ENCODE data around the gene FAM216B. TPM values are rescaled to one million over a fixed set of nuclear protein-coding genes. Genes with fewer than 3 reads are reported as not detected.
"Not testable (repeated sequence)": the region's sequence is repeated elsewhere in the genome, so short reads cannot be mapped to it uniquely, and the experiment has no call there.

FAM216B gene
- total and polyA plus RNA-seq, 2 experiments from 2014 or later = 0.90 to 2.2 TPM

GRCh38 chr13:42766016-42766415 lies 15.4 kb upstream of the FAM216B start:
- Histone ChIP-seq H3K9me2 (replicated peaks; ENCODE audit: insufficient read depth) (no peaks in the 10 kb centered on the region), H2AFZ (no peak overlapping the region), H3K4me3 (no peak overlapping the region), H4K20me1 (ENCODE audit: insufficient read depth, poor library complexity, severe bottlenecking) (no peaks in the 10 kb centered on the region), H3K27ac (no peak overlapping the region), H3K4me2 (no peak overlapping the region), H3K9me3 (ENCODE audit: low read depth) (no peaks in the 10 kb centered on the region), H3K79me2 (no peaks in the 10 kb centered on the region), H3K36me3 (replicated peaks; ENCODE audit: insufficient read depth, low read depth) (no peaks in the 10 kb centered on the region), H3K27me3 (no peaks in the 10 kb centered on the region), H3K4me1 (ENCODE audit: insufficient read depth) (no peaks in the 10 kb centered on the region)
- TF ChIP-seq EZH2 (IDR thresholded peaks at IDR 0.05; ENCODE audit: borderline replicate concordance) = no peak
- no peak for TF ChIP-seq EZH2phosphoT487 (IDR thresholded peaks at IDR 0.05; ENCODE audit: low read depth, severe bottlenecking, unreplicated experiment)
- TF ChIP-seq CTCF (IDR thresholded peaks at IDR 0.05; ENCODE audit: poor library complexity) = no peak
- DNase-seq (ENCODE audit: low spot score) = no peak
- WGBS (ENCODE audit: low lambda C conversion rate, missing lambda C conversion rate) = 70% methylated on average over 1 of the region's 1 CpG

GRCh38 chr13:42769650-42770049 lies 11.7 kb upstream of the FAM216B start:
- H3K27me3 ChIP-seq = no peaks in the 10 kb centered on the region
- H3K36me3 ChIP-seq (replicated peaks; ENCODE audit: insufficient read depth, low read depth) = no peaks in the 10 kb centered on the region
- TF ChIP-seq EZH2phosphoT487 (IDR thresholded peaks at IDR 0.05; ENCODE audit: low read depth, severe bottlenecking, unreplicated experiment) = no peak
- TF ChIP-seq CTCF (IDR thresholded peaks at IDR 0.05; ENCODE audit: poor library complexity) = no peak
- TF ChIP-seq EZH2 (IDR thresholded peaks at IDR 0.05; ENCODE audit: borderline replicate concordance) = no peak
- H3K9me2 ChIP-seq (replicated peaks; ENCODE audit: insufficient read depth) = no peaks in the 10 kb centered on the region
- no peak overlapping the region for H3K4me3 ChIP-seq
- H3K4me2 ChIP-seq = no peak overlapping the region
- H3K79me2 ChIP-seq = no peaks in the 10 kb centered on the region
- 89% methylated on average over 3 of the region's 3 CpGs for WGBS (ENCODE audit: low lambda C conversion rate, missing lambda C conversion rate)
- no peaks in the 10 kb centered on the region for H3K9me3 ChIP-seq (ENCODE audit: low read depth)
- DNase-seq (ENCODE audit: low spot score) = no peak
- H3K4me1 ChIP-seq (ENCODE audit: insufficient read depth) = no peaks in the 10 kb centered on the region
- no peaks in the 10 kb centered on the region for H4K20me1 ChIP-seq (ENCODE audit: insufficient read depth, poor library complexity, severe bottlenecking)
- no peak overlapping the region for H2AFZ ChIP-seq
- H3K27ac ChIP-seq = no peak overlapping the region

- 57% methylated on average over 6 of the region's 6 CpGs for WGBS (ENCODE audit: low lambda C conversion rate, missing lambda C conversion rate)
- not testable (repeated sequence) for H3K4me3 ChIP-seq; H4K20me1 ChIP-seq (ENCODE audit: insufficient read depth, poor library complexity, severe bottlenecking); H3K36me3 ChIP-seq (replicated peaks; ENCODE audit: insufficient read depth, low read depth); H3K9me2 ChIP-seq (replicated peaks; ENCODE audit: insufficient read depth); H3K79me2 ChIP-seq; H3K4me1 ChIP-seq (ENCODE audit: insufficient read depth); H3K27ac ChIP-seq; H3K9me3 ChIP-seq (ENCODE audit: low read depth); H2AFZ ChIP-seq; H3K27me3 ChIP-seq; H3K4me2 ChIP-seq
- DNase-seq (ENCODE audit: low spot score) = peak; percentile 44
Measured at GRCh38 chr13:42776558-42776957, 4.8 kb upstream of the FAM216B start.

GRCh38 chr13:42777467-42777866 lies 3.9 kb upstream of the FAM216B start:
- no peak overlapping the region for H2AFZ ChIP-seq
- 76% methylated on average over 5 of the region's 5 CpGs for WGBS (ENCODE audit: low lambda C conversion rate, missing lambda C conversion rate)
- H3K9me3 ChIP-seq (ENCODE audit: low read depth) = no peaks in the 10 kb centered on the region
- no peak overlapping the region for H3K4me2 ChIP-seq
- no peaks in the 10 kb centered on the region for H3K79me2 ChIP-seq
- DNase-seq (ENCODE audit: low spot score) = no peak
- H3K9me2 ChIP-seq (replicated peaks; ENCODE audit: insufficient read depth) = no peaks in the 10 kb centered on the region
- H3K27me3 ChIP-seq = no peaks in the 10 kb centered on the region
- TF ChIP-seq CTCF (IDR thresholded peaks at IDR 0.05; ENCODE audit: poor library complexity) = no peak
- no peak overlapping the region for H3K27ac ChIP-seq
- no peaks in the 10 kb centered on the region for H4K20me1 ChIP-seq (ENCODE audit: insufficient read depth, poor library complexity, severe bottlenecking)
- H3K4me3 ChIP-seq = no peak overlapping the region
- no peaks in the 10 kb centered on the region for H3K4me1 ChIP-seq (ENCODE audit: insufficient read depth)
- no peaks in the 10 kb centered on the region for H3K36me3 ChIP-seq (replicated peaks; ENCODE audit: insufficient read depth, low read depth)
